B cell (primary cell): ENCODE measurements around the gene TTLL11. TPM values are rescaled to one million over a fixed set of nuclear protein-coding genes. Genes with fewer than 3 reads are reported as not detected.

ENCODE experiments used
- ATAC-seq: fragments of 200-7000 bp; cut with Tn5 transposase; one replicate; pipeline ENCODE4 v1.10.0; 2021; ENCODE audit warnings: low read depth, mild to moderate bottlenecking, moderate number of reproducible peaks, moderate library complexity
- CTCF ChIA-PET: fragments of 350-600 bp; sonication (Branson Sonifier 250); formaldehyde crosslinking; loops from one replicate; lab custom pipeline; 2021; ENCODE audit warnings: antibody characterized with exemption, inconsistent platforms; lab: Charles Lee
- POLR2A ChIA-PET: fragments of 350-600 bp; sonication (Branson Sonifier 250); formaldehyde crosslinking; loops from one replicate; lab custom pipeline; 2021; ENCODE audit warnings: antibody characterized with exemption; lab: Charles Lee
- DNase-seq: peaks from one replicate; pipeline ENCODE4 v3.0.0; 2013
- H2AFZ ChIP-seq: 2 replicates; pipeline ENCODE4 v1.6.1; 2012; ENCODE audit warnings: mild to moderate bottlenecking, low read depth, low read length; ENCODE audit not compliant: insufficient read depth, poor library complexity, severe bottlenecking
- H3K27ac ChIP-seq, 2 donors: 1 replicate in 1 of 2; 2 replicates in 1 of 2; pipeline ENCODE4 v1.5.1; 2012 to 2013; ENCODE audit warnings: low read length in 2 of 2, mild to moderate bottlenecking in 2 of 2, moderate library complexity in 1 of 2
- H3K27me3 ChIP-seq, 4 experiments: fragments of 200-600 bp in 1 of 4; sonication (generic) in 1 of 4; replicated peaks in 1 of 4; 1 replicate in 2 of 4; 2 replicates in 2 of 4; pipeline versions ENCODE4 v1.6.1 to v1.7.0; 2013 to 2016; ENCODE audit warnings: low read length in 3 of 4, mild to moderate bottlenecking in 2 of 4, mixed read lengths in 1 of 4, moderate library complexity in 1 of 4; ENCODE audit not compliant: insufficient read depth in 4 of 4, control insufficient read depth in 3 of 4; ENCODE audit errors: control extremely low read depth in 1 of 4
- H3K36me3 ChIP-seq, 2 experiments: replicated peaks in 1 of 2; 1 replicate in 1 of 2; 2 replicates in 1 of 2; pipeline versions ENCODE4 v1.6.1 to v1.7.1; 2013; ENCODE audit warnings: low read length in 1 of 2; ENCODE audit not compliant: insufficient read depth in 2 of 2, control insufficient read depth in 1 of 2; ENCODE audit errors: control extremely low read depth in 1 of 2, extremely low read depth in 1 of 2
- H3K4me1 ChIP-seq, 2 donors: fragments of 200-600 bp in 1 of 2; sonication (generic) in 1 of 2; 1 replicate in 1 of 2; 2 replicates in 1 of 2; pipeline versions ENCODE4 v1.5.1 to v1.6.1; 2013 to 2017; ENCODE audit warnings: low read length in 2 of 2; ENCODE audit not compliant: control insufficient read depth in 2 of 2, insufficient read depth in 2 of 2
- H3K4me2 ChIP-seq: replicated peaks from 2 replicates; pipeline ENCODE3; 2012; ENCODE audit warnings: mild to moderate bottlenecking, low read depth, low read length; ENCODE audit not compliant: poor library complexity, severe bottlenecking
- H3K4me3 ChIP-seq, 5 experiments: fragments of 200-600 bp in 1 of 5; sonication (generic) in 1 of 5; 1 replicate in 3 of 5; 2 replicates in 2 of 5; pipeline versions ENCODE4 v1.5.1 to v1.7.0; 2011 to 2016; ENCODE audit warnings: low read length in 4 of 5, mild to moderate bottlenecking in 4 of 5, low read depth in 2 of 5, control low read depth in 1 of 5, moderate library complexity in 1 of 5; ENCODE audit not compliant: insufficient read depth in 1 of 5; ENCODE audit errors: control extremely low read depth in 1 of 5, extremely low read depth in 1 of 5
- H3K79me2 ChIP-seq: fragments of 200-600 bp; sonication (generic); one replicate; pipeline ENCODE4 v1.6.0; 2016; ENCODE audit warnings: low read length; ENCODE audit not compliant: control insufficient read depth, insufficient read depth
- H3K9ac ChIP-seq: fragments of 200-600 bp; sonication (generic); 2 replicates; pipeline ENCODE4 v1.6.1; 2017; ENCODE audit warnings: mild to moderate bottlenecking, low read length, moderate library complexity
- H3K9me3 ChIP-seq, 3 donors: one replicate each; pipeline versions ENCODE4 v1.6.1 to v1.7.1; 2013; ENCODE audit warnings: low read length in 2 of 3; ENCODE audit not compliant: control insufficient read depth in 2 of 3, insufficient read depth in 1 of 3; ENCODE audit errors: control extremely low read depth in 1 of 3
- H4K20me1 ChIP-seq: 2 replicates; pipeline ENCODE4 v1.6.0; 2012; ENCODE audit warnings: mild to moderate bottlenecking, low read length; ENCODE audit not compliant: insufficient read depth, control insufficient read depth, poor library complexity, severe bottlenecking
- H3K27ac Mint-ChIP-seq: one replicate; pipeline ENCODE4 v1.8.0; 2021; ENCODE audit warnings: mixed read lengths
- H3K27me3 Mint-ChIP-seq: one replicate; pipeline ENCODE4 v1.8.0; 2021; ENCODE audit warnings: mixed read lengths
- H3K4me1 Mint-ChIP-seq: one replicate; pipeline ENCODE4 v1.8.0; 2021; ENCODE audit warnings: mixed read lengths
- H3K4me3 Mint-ChIP-seq: one replicate; pipeline ENCODE4 v1.8.0; 2021; ENCODE audit warnings: mixed read lengths
- H3K9me3 Mint-ChIP-seq: one replicate; pipeline ENCODE4 v1.8.0; 2022; ENCODE audit warnings: mixed read lengths; ENCODE audit not compliant: insufficient read depth
- CTCF ChIP-seq: fragments of 200-600 bp; IDR thresholded peaks from one replicate; pipeline ENCODE4 v1.8.0; 2022; ENCODE audit warnings: antibody characterized with exemption, mild to moderate bottlenecking
- EZH2 ChIP-seq: IDR thresholded peaks from 2 replicates; pipeline ENCODE4 v1.6.1; 2012; ENCODE audit warnings: borderline replicate concordance, low read depth, mild to moderate bottlenecking, moderate library complexity, low read length; ENCODE audit not compliant: insufficient read depth, poor library complexity, severe bottlenecking
- WGBS: methylation state at CpG from one replicate; pipeline ENCODE4 v1.1.5; 2013; ENCODE audit warnings: missing lambda C conversion rate; ENCODE audit not compliant: insufficient coverage; 5-methylcytosine and 5-hydroxymethylcytosine counted together
- intact Hi-C: fragments of 100-400 bp; cut with micrococcal nuclease; formaldehyde crosslinking; loops from one replicate; pipeline ENCODE4 v1.10.0; 2022
- polyA plus RNA-seq: library from polyadenylated mRNA; depleted of rRNA; stranded (reverse); fragments of >200 nt; gene quantifications from 2 replicates; pipeline ENCODE4 v1.2.3, GENCODE V29; 2012
- total RNA-seq, 2 donors: library from RNA; stranded (reverse); fragments of 120-200 nt in 1 of 2; gene quantifications; 1 replicate in 1 of 2; 2 replicates in 1 of 2; pipeline versions ENCODE4 v1.2.3 to v1.2.4, GENCODE V29; 2013 to 2022

TTLL11 gene
- total and polyA plus RNA-seq, 2 donors (not counting 1 experiment from before 2014, with no cell fraction given) = 3.6 to 3.8 TPM

GRCh38 chr9:122076773-122077172, 16.3 kb downstream of the TTLL11 start:
- Histone ChIP-seq H3K4me2 (no peak overlapping the region), H3K27ac (no peak overlapping the region), H3K9ac (no peak overlapping the region), H3K79me2 (peaks cover 8% of the 10 kb centered on the region), H4K20me1 (peaks cover 7% of the 10 kb centered on the region), H3K27me3 (no peaks in the 10 kb centered on the region), H3K4me1 (no peaks in the 10 kb centered on the region), H3K4me3 (no peak overlapping the region), H3K36me3 (no peaks in the 10 kb centered on the region), H2AFZ (no peak overlapping the region), H3K9me3 (peaks cover 0 to 13% (median 4%) of the 10 kb centered on the region in 3 donors)
- Mint-ChIP-seq H3K9me3 (peaks cover 3% of the 10 kb centered on the region), H3K4me1 (no peaks in the 10 kb centered on the region), H3K4me3 (no peak overlapping the region), H3K27ac (no peak overlapping the region), H3K27me3 (no peaks in the 10 kb centered on the region)
- TF ChIP-seq CTCF (no peak), EZH2 (no peak)
- ChIA-PET CTCF (no interaction called here), POLR2A (no interaction called here)
- DNase-seq (no peak), ATAC-seq (no peak)
- WGBS = no CpG with 5 or more reads among the region's 3 CpGs
- intact Hi-C loops = no loop called here

- Mint-ChIP-seq H3K4me1 (no peaks in the 10 kb centered on the region), H3K27me3 (no peaks in the 10 kb centered on the region), H3K27ac (no peak overlapping the region), H3K9me3 (peaks cover 3% of the 10 kb centered on the region), H3K4me3 (no peak overlapping the region)
- H3K27ac ChIP-seq = no peak overlapping the region
- POLR2A ChIA-PET = no interaction called here
- H3K4me3 ChIP-seq = no peak overlapping the region
- ATAC-seq = no peak
- no peaks in the 10 kb centered on the region for H3K4me1 ChIP-seq
- H3K4me2 ChIP-seq = no peak overlapping the region
- H3K9me3 ChIP-seq = peaks cover 0 to 13% (median 4%) of the 10 kb centered on the region in 3 donors
- H4K20me1 ChIP-seq = peaks cover 7% of the 10 kb centered on the region
- no peak for TF ChIP-seq EZH2
- TF ChIP-seq CTCF = no peak
- DNase-seq = no peak
- CTCF ChIA-PET = no interaction called here
- H2AFZ ChIP-seq = no peak overlapping the region
- no peaks in the 10 kb centered on the region for H3K27me3 ChIP-seq
- intact Hi-C loops = no loop called here
- peaks cover 8% of the 10 kb centered on the region for H3K79me2 ChIP-seq
- 100% methylated on average over 2 of the region's 4 CpGs for WGBS
- no peak overlapping the region for H3K9ac ChIP-seq
- H3K36me3 ChIP-seq = no peaks in the 10 kb centered on the region
Measured at GRCh38 chr9:122076117-122076516, 17.0 kb downstream of the TTLL11 start.
